ENCODE results near the gene TTC9. TPM values are rescaled to one million over a fixed set of nuclear protein-coding genes. Genes with fewer than 3 reads are reported as not detected.
A peak's percentile ranks its signal among the peaks of the same experiment; 100 is the strongest.

TTC9 gene
- total and polyA plus RNA-seq, 10 of the 15 experiments (the other 5 are each of a cell fraction or from before 2014, with no cell fraction given): 0.87 to 15.8 (median 7.8) TPM

DNA sequence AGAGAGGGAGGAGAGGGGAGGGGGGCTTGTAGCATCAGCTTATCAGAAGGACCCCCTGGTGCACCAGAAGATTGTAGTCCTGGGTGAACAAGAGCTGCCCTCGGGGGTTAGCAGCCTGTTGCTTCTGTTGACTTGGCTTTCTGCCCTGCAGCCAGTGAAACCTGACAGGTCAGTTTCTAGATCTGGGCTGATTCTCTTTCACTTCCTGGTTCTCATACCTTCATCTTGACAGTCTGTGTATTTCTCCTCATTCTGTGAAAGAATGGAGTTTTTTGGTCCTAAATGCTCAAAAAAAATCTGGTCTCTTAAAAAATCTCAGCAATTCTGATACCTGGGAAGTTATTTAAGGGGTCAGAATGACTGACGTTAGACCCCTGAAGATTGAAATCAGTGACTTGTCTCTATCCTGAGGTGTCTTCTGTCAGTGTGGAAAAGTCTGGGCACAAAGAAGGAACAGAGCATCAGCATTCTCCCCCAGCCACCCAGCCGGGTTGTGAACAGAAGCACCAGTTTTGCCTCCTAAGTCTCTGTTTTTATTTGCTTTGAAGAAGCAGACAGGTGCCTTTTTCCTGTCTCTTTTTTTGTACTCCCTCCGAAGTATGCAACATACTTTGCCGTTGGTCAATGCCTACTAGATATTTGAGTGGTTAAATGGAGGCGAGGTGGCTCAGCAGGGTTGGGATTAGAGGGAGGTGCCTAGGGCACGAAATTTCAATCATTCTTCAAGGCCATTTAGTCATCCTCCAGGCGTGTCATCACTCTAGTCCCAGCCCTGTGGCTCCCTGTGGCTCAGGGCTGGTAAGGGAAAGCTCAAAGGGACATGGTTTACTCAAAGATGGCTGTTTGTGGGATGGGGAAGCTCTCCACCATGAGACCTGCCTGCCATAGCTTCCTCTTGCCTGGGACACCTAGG is 24.0 kb downstream of the TTC9 start (continued):
- TF ChIP-seq, protein P1, sequence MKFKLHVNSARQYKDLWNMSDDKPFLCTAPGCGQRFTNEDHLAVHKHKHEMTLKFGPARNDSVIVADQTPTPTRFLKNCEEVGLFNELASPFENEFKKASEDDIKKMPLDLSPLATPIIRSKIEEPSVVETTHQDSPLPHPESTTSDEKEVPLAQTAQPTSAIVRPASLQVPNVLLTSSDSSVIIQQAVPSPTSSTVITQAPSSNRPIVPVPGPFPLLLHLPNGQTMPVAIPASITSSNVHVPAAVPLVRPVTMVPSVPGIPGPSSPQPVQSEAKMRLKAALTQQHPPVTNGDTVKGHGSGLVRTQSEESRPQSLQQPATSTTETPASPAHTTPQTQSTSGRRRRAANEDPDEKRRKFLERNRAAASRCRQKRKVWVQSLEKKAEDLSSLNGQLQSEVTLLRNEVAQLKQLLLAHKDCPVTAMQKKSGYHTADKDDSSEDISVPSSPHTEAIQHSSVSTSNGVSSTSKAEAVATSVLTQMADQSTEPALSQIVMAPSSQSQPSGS (IDR thresholded peaks at IDR 0.05; ENCODE audit: low read length): peak; percentile 67; the same call in 1 of the 2 replicates
- TF ChIP-seq ZNF274 (IDR thresholded peaks at IDR 0.05; ENCODE audit: insufficient read depth, insufficient read length) (no peak), STAT3 (IDR thresholded peaks at IDR 0.05; ENCODE audit: low read depth, low read length) (no peak), JUNB (IDR thresholded peaks at IDR 0.05) (0 out of 2 replicates have a peak, but pooled peaks have one; percentile 14), ZBTB11 (CRISPR knock-in tag; IDR thresholded peaks at IDR 0.05) (no peak), SMARCA5 (IDR thresholded peaks at IDR 0.05) (peak; percentile 71; the same call in 1 of the 2 replicates), RB1 (IDR thresholded peaks at IDR 0.05; ENCODE audit: borderline replicate concordance) (peak; percentile 14; the same call in 1 of the 2 replicates), FOS (IDR thresholded peaks at IDR 0.05; ENCODE audit: borderline replicate concordance, extremely low read depth, insufficient read length) (no peak), SPI1 (IDR thresholded peaks at IDR 0.05; ENCODE audit: borderline replicate concordance, insufficient read depth, low read depth, low read length) (peak; percentile 94), ATF7 (IDR thresholded peaks at IDR 0.05; ENCODE audit: low read depth) (no peak), KDM1A (IDR thresholded peaks at IDR 0.05; ENCODE audit: borderline replicate concordance) (no peak), HCFC1 (IDR thresholded peaks at IDR 0.05; ENCODE audit: low read length) (no peak), PAX5 (IDR thresholded peaks at IDR 0.05; ENCODE audit: borderline replicate concordance, low read depth, low read length) (peak; percentile 42; the same call in 1 of the 2 replicates), SREBF2 (IDR thresholded peaks at IDR 0.05; ENCODE audit: low read length) (no peak), RAD21 (IDR thresholded peaks at IDR 0.05; ENCODE audit: insufficient read depth, low read depth, low read length) (no peak)
- TF ChIP-seq, protein P2, sequence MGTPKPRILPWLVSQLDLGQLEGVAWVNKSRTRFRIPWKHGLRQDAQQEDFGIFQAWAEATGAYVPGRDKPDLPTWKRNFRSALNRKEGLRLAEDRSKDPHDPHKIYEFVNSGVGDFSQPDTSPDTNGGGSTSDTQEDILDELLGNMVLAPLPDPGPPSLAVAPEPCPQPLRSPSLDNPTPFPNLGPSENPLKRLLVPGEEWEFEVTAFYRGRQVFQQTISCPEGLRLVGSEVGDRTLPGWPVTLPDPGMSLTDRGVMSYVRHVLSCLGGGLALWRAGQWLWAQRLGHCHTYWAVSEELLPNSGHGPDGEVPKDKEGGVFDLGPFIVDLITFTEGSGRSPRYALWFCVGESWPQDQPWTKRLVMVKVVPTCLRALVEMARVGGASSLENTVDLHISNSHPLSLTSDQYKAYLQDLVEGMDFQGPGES (IDR thresholded peaks at IDR 0.05): no peak
- TF ChIP-seq, protein P3, sequence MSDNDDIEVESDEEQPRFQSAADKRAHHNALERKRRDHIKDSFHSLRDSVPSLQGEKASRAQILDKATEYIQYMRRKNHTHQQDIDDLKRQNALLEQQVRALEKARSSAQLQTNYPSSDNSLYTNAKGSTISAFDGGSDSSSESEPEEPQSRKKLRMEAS (IDR thresholded peaks at IDR 0.05; ENCODE audit: low read depth, low read length): 0 out of 2 replicates have a peak, but pooled peaks have one; percentile 45
- TF ChIP-seq, protein P4, sequence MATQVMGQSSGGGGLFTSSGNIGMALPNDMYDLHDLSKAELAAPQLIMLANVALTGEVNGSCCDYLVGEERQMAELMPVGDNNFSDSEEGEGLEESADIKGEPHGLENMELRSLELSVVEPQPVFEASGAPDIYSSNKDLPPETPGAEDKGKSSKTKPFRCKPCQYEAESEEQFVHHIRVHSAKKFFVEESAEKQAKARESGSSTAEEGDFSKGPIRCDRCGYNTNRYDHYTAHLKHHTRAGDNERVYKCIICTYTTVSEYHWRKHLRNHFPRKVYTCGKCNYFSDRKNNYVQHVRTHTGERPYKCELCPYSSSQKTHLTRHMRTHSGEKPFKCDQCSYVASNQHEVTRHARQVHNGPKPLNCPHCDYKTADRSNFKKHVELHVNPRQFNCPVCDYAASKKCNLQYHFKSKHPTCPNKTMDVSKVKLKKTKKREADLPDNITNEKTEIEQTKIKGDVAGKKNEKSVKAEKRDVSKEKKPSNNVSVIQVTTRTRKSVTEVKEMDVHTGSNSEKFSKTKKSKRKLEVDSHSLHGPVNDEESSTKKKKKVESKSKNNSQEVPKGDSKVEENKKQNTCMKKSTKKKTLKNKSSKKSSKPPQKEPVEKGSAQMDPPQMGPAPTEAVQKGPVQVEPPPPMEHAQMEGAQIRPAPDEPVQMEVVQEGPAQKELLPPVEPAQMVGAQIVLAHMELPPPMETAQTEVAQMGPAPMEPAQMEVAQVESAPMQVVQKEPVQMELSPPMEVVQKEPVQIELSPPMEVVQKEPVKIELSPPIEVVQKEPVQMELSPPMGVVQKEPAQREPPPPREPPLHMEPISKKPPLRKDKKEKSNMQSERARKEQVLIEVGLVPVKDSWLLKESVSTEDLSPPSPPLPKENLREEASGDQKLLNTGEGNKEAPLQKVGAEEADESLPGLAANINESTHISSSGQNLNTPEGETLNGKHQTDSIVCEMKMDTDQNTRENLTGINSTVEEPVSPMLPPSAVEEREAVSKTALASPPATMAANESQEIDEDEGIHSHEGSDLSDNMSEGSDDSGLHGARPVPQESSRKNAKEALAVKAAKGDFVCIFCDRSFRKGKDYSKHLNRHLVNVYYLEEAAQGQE (IDR thresholded peaks at IDR 0.05; ENCODE audit: low read depth, low read length): no peak

All from GM12878 (cell line).